K562 (cell line): ENCODE measurements around the gene PCDH9. TPM values are rescaled to one million over a fixed set of nuclear protein-coding genes. Genes with fewer than 3 reads are reported as not detected.

ENCODE experiments used
- ATAC-seq: fragments of 200-7000 bp; cut with Tn5 transposase; 3 replicates; pipeline ENCODE4 v1.9.1; 2020; ENCODE audit warnings: moderate library complexity
- BruUV-seq: library from RNA; stranded (reverse); fragments of 400-500 nt; replicated peaks from 2 replicates; lab custom pipeline; 2021; lab: Mats Ljungman, UMichigan
- CTCF ChIA-PET: fragments of 300-600 bp; formaldehyde crosslinking; extraction: SDS; loops from one replicate; lab custom pipeline; 2021; ENCODE audit warnings: low intra/inter-chr PET ratio; lab: Yijun Ruan, JAX
- POLR2A ChIA-PET: fragments of 300-600, 350-650 bp; sonication (Branson Sonifier 250); formaldehyde crosslinking; extraction: SDS; loops from one replicate; lab custom pipeline; 2021; ENCODE audit warnings: antibody characterized with exemption, inconsistent platforms; lab: Yijun Ruan, JAX
- DNase-seq, 4 experiments: peaks; one replicate each; pipeline versions ENCODE4 v3.0.0 to v3.0.0-alpha.2; 2011 to 2018; ENCODE audit warnings: low spot score in 3 of 4, mixed read lengths in 3 of 4; ENCODE audit errors: extremely low read depth in 1 of 4
- FAIRE-seq: peaks from 2 replicates; lab custom pipeline; 2011; peaks lifted over from hg19 to GRCh38; lab: Jason Lieb, UNC
- H2AFZ ChIP-seq: 2 replicates; pipeline ENCODE4 v1.6.0; 2011; ENCODE audit warnings: low read depth, low read length, control low read depth, inconsistent platforms
- H3K27ac ChIP-seq: fragments of 200-600 bp; 3 replicates; pipeline ENCODE4 v1.8.0; 2011; ENCODE audit warnings: low read depth, mild to moderate bottlenecking, control low read depth, inconsistent platforms, low read length, moderate library complexity, mixed read lengths; ENCODE audit errors: extremely low read depth
- H3K27me3 ChIP-seq, 2 experiments: fragments of 300-600 bp in 1 of 2; 2 replicates in 1 of 2; 3 replicates in 1 of 2; pipeline versions ENCODE4 v1.6.0 to v1.8.0; 2011; ENCODE audit warnings: inconsistent platforms in 2 of 2, low read length in 2 of 2, mild to moderate bottlenecking in 1 of 2, mixed read lengths in 1 of 2, moderate library complexity in 1 of 2; ENCODE audit not compliant: control insufficient read depth in 2 of 2, insufficient read depth in 2 of 2
- H3K36me3 ChIP-seq: fragments of 300-600 bp; 3 replicates; pipeline ENCODE4 v1.8.0; 2011; ENCODE audit warnings: mild to moderate bottlenecking, low read length, inconsistent platforms; ENCODE audit not compliant: control insufficient read depth, insufficient read depth
- H3K4me1 ChIP-seq, 2 experiments: fragments of 200-600 bp in 1 of 2; replicated peaks in 1 of 2; 2 replicates in 1 of 2; 3 replicates in 1 of 2; pipeline versions ENCODE4 v1.5.1 to v1.8.0; 2011; ENCODE audit warnings: inconsistent platforms in 2 of 2, low read length in 2 of 2, mild to moderate bottlenecking in 1 of 2, mixed read lengths in 1 of 2, moderate library complexity in 1 of 2; ENCODE audit not compliant: control insufficient read depth in 2 of 2, insufficient read depth in 2 of 2
- H3K4me2 ChIP-seq: 2 replicates; pipeline ENCODE4 v1.6.1; 2011; ENCODE audit warnings: low read length, control low read depth, inconsistent platforms, mixed read lengths; ENCODE audit not compliant: insufficient read depth
- H3K4me3 ChIP-seq: fragments of 200-600 bp; sonication (generic), shearing (Covaris generic); 2 replicates; pipeline ENCODE4 v1.5.1; 2016; ENCODE audit warnings: control low read depth, inconsistent platforms
- H3K79me2 ChIP-seq: fragments of 200-600 bp; 3 replicates; pipeline ENCODE4 v1.8.0; 2011; ENCODE audit warnings: low read length, inconsistent platforms; ENCODE audit not compliant: control insufficient read depth, insufficient read depth
- H3K9ac ChIP-seq, 2 experiments: 2 replicates each; pipeline versions ENCODE4 v1.6.0 to v1.6.1; 2011; ENCODE audit warnings: low read depth in 2 of 2, low read length in 2 of 2, control low read depth in 1 of 2, inconsistent platforms in 1 of 2, mild to moderate bottlenecking in 1 of 2, mixed read lengths in 1 of 2; ENCODE audit not compliant: insufficient read depth in 1 of 2
- H3K9me1 ChIP-seq: one replicate; pipeline ENCODE4 v1.6.0; 2011; ENCODE audit warnings: inconsistent platforms, mild to moderate bottlenecking, low read length, moderate library complexity; ENCODE audit not compliant: control insufficient read depth, insufficient read depth
- H3K9me3 ChIP-seq: replicated peaks from 2 replicates; pipeline ENCODE4 v1.5.1; 2011; ENCODE audit warnings: low read depth, low read length, inconsistent platforms; ENCODE audit not compliant: control insufficient read depth, insufficient read depth
- H4K20me1 ChIP-seq: replicated peaks from 2 replicates; pipeline ENCODE4 v1.6.1; 2011; ENCODE audit warnings: low read length, inconsistent platforms, mixed read lengths; ENCODE audit not compliant: control insufficient read depth, insufficient read depth
- ARID2 ChIP-seq: fragments of 450-650 bp; IDR thresholded peaks from 2 replicates; pipeline ENCODE4 v1.6.1; 2017; ENCODE audit warnings: antibody characterized with exemption, mild to moderate bottlenecking
- GTF2F1 ChIP-seq: IDR thresholded peaks from 2 replicates; pipeline ENCODE4 v1.6.1; 2011; ENCODE audit warnings: low read depth, low read length, improper control_type of control experiment
- MAX ChIP-seq: sonication (generic); formaldehyde crosslinking; IDR thresholded peaks from 2 replicates; pipeline ENCODE4 v1.9.0; 2022; ENCODE audit warnings: mild to moderate bottlenecking, missing genetic modification reagents
- PCBP1 ChIP-seq: fragments of 200-400 bp; formaldehyde crosslinking; IDR thresholded peaks from 2 replicates; pipeline ENCODE4 v1.6.1; 2018; ENCODE audit warnings: mild to moderate bottlenecking, low read depth, low read length; ENCODE audit not compliant: poor library complexity, severe bottlenecking
- ZNF143 ChIP-seq: sonication (generic); formaldehyde crosslinking; IDR thresholded peaks from 2 replicates; pipeline ENCODE4 v1.9.0; 2022; ENCODE audit warnings: mild to moderate bottlenecking, missing genetic modification reagents
- ZNF512 ChIP-seq: IDR thresholded peaks from 2 replicates; pipeline ENCODE4 v1.6.1; 2016; ENCODE audit warnings: missing genetic modification characterization, missing compliant biosample characterization
- WGBS: fragments of 100-300 bp; shearing (Covaris generic); methylation state at CpG from one replicate; pipeline ENCODE4 v1.1.6; 2016; ENCODE audit warnings: low coverage, mixed read lengths; ENCODE audit not compliant: insufficient coverage; ENCODE audit errors: missing lambda C conversion rate; 5-methylcytosine and 5-hydroxymethylcytosine counted together
- in situ Hi-C: fragments of 300-500 bp; cut with MboI; formaldehyde crosslinking; loops from 4 replicates; pipeline ENCODE4 v1.15.0; 2018; ENCODE audit warnings: inconsistent platforms, mixed read lengths
- intact Hi-C: fragments of 100-400 bp; cut with micrococcal nuclease; formaldehyde crosslinking; loops from 2 replicates; pipeline ENCODE4 v1.14.2; 2022
- polyA plus RNA-seq, 8 experiments: library from polyadenylated mRNA; depleted of rRNA in 4 of 8; stranded (reverse) in 5 of 8; unstranded in 3 of 8; fragments of >200 nt; fragmentation: Nextera tagmentation in 2 of 8; fragmentation: Illumina TruSeq in 1 of 8; extraction: Ambion mirVana in 2 of 8; extraction: Trizol in 1 of 8; gene quantifications; 2 replicates each; pipeline versions ENCODE4 v1.2.1 to v1.2.3, GENCODE V29; 2011 to 2014; ENCODE audit warnings: inconsistent platforms in 1 of 8, missing spikeins in 1 of 8
- total RNA-seq, 7 experiments: library from RNA; depleted of rRNA in 6 of 7; stranded (reverse); fragments of >200 nt in 6 of 7; fragmentation: Illumina TruSeq in 2 of 7; extraction: Trizol in 2 of 7; gene quantifications; 2 replicates each; pipeline versions ENCODE4 v1.2.1 to v1.2.3, GENCODE V29; 2011 to 2021; ENCODE audit warnings: low replicate concordance in 1 of 7

Gene PCDH9
- total and polyA plus RNA-seq, 9 of the 15 experiments (the other 6 are each of a cell fraction or from before 2014, with no cell fraction given) = 1.1 to 6.7 (median 4.9) TPM

- no peak for TF ChIP-seq ZNF512 (tag)
Observed at GRCh38 chr13:66462187-66462586, 767.9 kb downstream of the PCDH9 start (continued).

GRCh38 chr13:66461021-66461420, 769.1 kb downstream of the PCDH9 start:
- Histone ChIP-seq H3K9me1 (no peaks in the 10 kb centered on the region), H3K27me3 (no peaks in the 10 kb centered on the region)
- no peak for TF ChIP-seq GTF2F1
- TF ChIP-seq PCBP1 = no peak
- no peak for TF ChIP-seq MAX (CRISPR knock-in tag)
- no peak for TF ChIP-seq ZNF143
- no peak for TF ChIP-seq ARID2
- TF ChIP-seq, all 486 proteins: peak for 0
- ATAC-seq = no peak
- H3K36me3 ChIP-seq = no peaks in the 10 kb centered on the region
- ChIA-PET POLR2A (no interaction called here), CTCF (no interaction called here)
- no peaks in the 10 kb centered on the region for H3K9me3 ChIP-seq
- H3K27ac ChIP-seq = no peak overlapping the region
- DNase-seq = no peak
- H3K9ac ChIP-seq = no peak overlapping the region
- WGBS = 20% methylated on average over 1 of the region's 1 CpG
- no peaks in the 10 kb centered on the region for H4K20me1 ChIP-seq
- FAIRE-seq = no peak
- in situ Hi-C loops (no loop called here), intact Hi-C loops (no loop called here)
- H3K4me3 ChIP-seq = no peak overlapping the region
- no peak overlapping the region for H3K4me2 ChIP-seq
- no peak overlapping the region for H2AFZ ChIP-seq
- H3K4me1 ChIP-seq = no peaks in the 10 kb centered on the region
- no TSS peak for BruUV-seq
- H3K79me2 ChIP-seq = no peaks in the 10 kb centered on the region
